HL-60/S4 (cell line): Measurements from ENCODE around the gene PRDM1.

ENCODE experiments used
- in situ Hi-C: fragments of 300-500 bp; cut with MboI; formaldehyde crosslinking; loops from 2 replicates; pipeline ENCODE4 v1.14.3; 2022; ENCODE audit warnings: low sequenced_read_pairs

Gene PRDM1

GRCh38 chr6:106094261-106094963 is 8.3 kb downstream of the PRDM1 start:
- in situ Hi-C loops, result loop anchor here (25.0 kb wide), 1 partner anchor 607 kb away; no protein-coding TSS in a partner anchor

GRCh38 chr6:106094964-106095335 is 8.8 kb downstream of the PRDM1 start:
- in situ Hi-C loops, result loop anchor here (25.0 kb wide), 1 partner anchor 608 kb away; no protein-coding TSS in a partner anchor

GRCh38 chr6:106097411-106098231 is 11.5 kb downstream of the PRDM1 start:
- in situ Hi-C loops, result loop anchor here (25.0 kb wide), 1 partner anchor 610 kb away; no protein-coding TSS in a partner anchor

- in situ Hi-C loops, result loop anchor here (25.0 kb wide), 1 partner anchor 611 kb away; no protein-coding TSS in a partner anchor
These were observed 12.5 kb downstream of the PRDM1 start for GRCh38 chr6:106098383-106099234.

- in situ Hi-C loops, result loop anchor here (25.0 kb wide), 1 partner anchor 612 kb away; no protein-coding TSS in a partner anchor
These were observed 13.1 kb downstream of the PRDM1 start for GRCh38 chr6:106099235-106099537.

GRCh38 chr6:106100755-106101154 is 14.6 kb downstream of the PRDM1 start:
- in situ Hi-C loops, result no loop called here

GRCh38 chr6:106101466-106101865 is 15.3 kb downstream of the PRDM1 start:
- in situ Hi-C loops, result no loop called here

- in situ Hi-C loops, result no loop called here
These were observed 15.9 kb downstream of the PRDM1 start for GRCh38 chr6:106102034-106102433.

- in situ Hi-C loops, result no loop called here
These were observed 17.0 kb downstream of the PRDM1 start for GRCh38 chr6:106102967-106103727.

- in situ Hi-C loops, result no loop called here
These were observed 17.6 kb downstream of the PRDM1 start for GRCh38 chr6:106103728-106104109.

GRCh38 chr6:106104476-106104875 is 18.3 kb downstream of the PRDM1 start:
- in situ Hi-C loops, result no loop called here

- in situ Hi-C loops, result no loop called here
These were observed 18.8 kb downstream of the PRDM1 start for GRCh38 chr6:106104941-106105340.

GRCh38 chr6:106105493-106105892 is 19.4 kb downstream of the PRDM1 start:
- in situ Hi-C loops, result no loop called here

- in situ Hi-C loops, result no loop called here
These were observed 20.3 kb downstream of the PRDM1 start for GRCh38 chr6:106106276-106107042.

GRCh38 chr6:106107043-106107613 is 21.0 kb downstream of the PRDM1 start:
- in situ Hi-C loops, result no loop called here

- in situ Hi-C loops, result no loop called here
These were observed 22.0 kb downstream of the PRDM1 start for GRCh38 chr6:106108129-106108528.

- in situ Hi-C loops, result no loop called here
These were observed 22.9 kb downstream of the PRDM1 start for GRCh38 chr6:106109029-106109428.

- in situ Hi-C loops, result no loop called here
These were observed 24.2 kb downstream of the PRDM1 start for GRCh38 chr6:106110164-106110826.

- in situ Hi-C loops, result no loop called here
These were observed 26.3 kb downstream of the PRDM1 start for GRCh38 chr6:106112433-106112832.
